GM12878 (cell line): ENCODE results near the gene SOX5. TPM values are rescaled to one million over a fixed set of nuclear protein-coding genes. Genes with fewer than 3 reads are reported as not detected.
A peak's percentile ranks its signal among the peaks of the same experiment; 100 is the strongest.

Experiments
- ATAC-seq: fragments of 200-7000 bp; cut with Tn5 transposase; 3 replicates; pipeline ENCODE4 v1.9.1; 2020; ENCODE audit warnings: mild to moderate bottlenecking, moderate library complexity
- BruUV-seq: library from RNA; stranded (reverse); fragments of 400-500 nt; replicated peaks from 2 replicates; lab custom pipeline; 2021; lab: Mats Ljungman, UMichigan
- CTCF ChIA-PET: fragments of 300-600 bp; sonication (Branson Sonifier 250); formaldehyde crosslinking; extraction: SDS; loops from one replicate; lab custom pipeline; 2021; ENCODE audit warnings: inconsistent platforms; lab: Yijun Ruan, JAX
- POLR2A ChIA-PET: fragments of 350-600 bp; formaldehyde crosslinking; extraction: SDS; loops from one replicate; lab custom pipeline; 2021; ENCODE audit warnings: inconsistent platforms; lab: Charles Lee
- RAD21 ChIA-PET: fragments of 300-600 bp; sonication (Branson Sonifier 250); formaldehyde crosslinking; loops from one replicate; lab custom pipeline; 2023; ENCODE audit warnings: antibody characterized with exemption; ENCODE audit not compliant: unreplicated experiment; lab: Charles Lee
- SMC1A ChIA-PET: fragments of 300-600 bp; sonication (Branson Sonifier 250); formaldehyde crosslinking; loops from one replicate; lab custom pipeline; 2023; ENCODE audit not compliant: unreplicated experiment, uncharacterized antibody; lab: Charles Lee
- DNase-seq: peaks from one replicate; pipeline ENCODE4 v3.0.0-alpha.2; 2011; ENCODE audit warnings: low read depth, low spot score
- FAIRE-seq: peaks from 3 replicates; lab custom pipeline; 2011; peaks lifted over from hg19 to GRCh38; lab: Jason Lieb, UNC
- H2AFZ ChIP-seq: 2 replicates; pipeline ENCODE4 v1.6.0; 2011; ENCODE audit warnings: low read depth, low read length, control low read depth; ENCODE audit not compliant: control insufficient read depth
- H3K27ac ChIP-seq: 2 replicates; pipeline ENCODE4 v1.5.1; 2011; ENCODE audit warnings: control low read depth; ENCODE audit not compliant: control insufficient read depth, insufficient read depth
- H3K27me3 ChIP-seq, 2 experiments: replicated peaks in 1 of 2; 2 replicates each; pipeline versions ENCODE4 v1.6.0 to v1.6.1; 2011; ENCODE audit warnings: low read length in 1 of 2; ENCODE audit not compliant: control insufficient read depth in 2 of 2, insufficient read depth in 2 of 2
- H3K36me3 ChIP-seq, 2 experiments: 2 replicates each; pipeline ENCODE4 v1.5.1; 2011; ENCODE audit warnings: low read length in 1 of 2; ENCODE audit not compliant: control insufficient read depth in 2 of 2, insufficient read depth in 2 of 2
- H3K4me1 ChIP-seq: 2 replicates; pipeline ENCODE4 v1.6.1; 2011; ENCODE audit warnings: mild to moderate bottlenecking, low read length, moderate library complexity, mixed read lengths; ENCODE audit not compliant: control insufficient read depth, insufficient read depth
- H3K4me2 ChIP-seq: 2 replicates; pipeline ENCODE4 v1.6.0; 2011; ENCODE audit warnings: control low read depth; ENCODE audit not compliant: control insufficient read depth, insufficient read depth
- H3K4me3 ChIP-seq: fragments of 200-600 bp; sonication (generic); 2 replicates; pipeline ENCODE4 v1.5.1; 2016
- H3K79me2 ChIP-seq: 2 replicates; pipeline ENCODE4 v1.6.0; 2011; ENCODE audit warnings: low read length; ENCODE audit not compliant: control insufficient read depth, insufficient read depth
- H3K9ac ChIP-seq: 2 replicates; pipeline ENCODE4 v1.8.0; 2011; ENCODE audit warnings: low read length, control low read depth, mixed read lengths; ENCODE audit not compliant: control insufficient read depth, insufficient read depth
- H3K9me3 ChIP-seq: replicated peaks from 3 replicates; pipeline ENCODE4 v1.5.1; 2011; ENCODE audit warnings: mild to moderate bottlenecking, low read length; ENCODE audit not compliant: control insufficient read depth, insufficient read depth
- H4K20me1 ChIP-seq: 2 replicates; pipeline ENCODE4 v1.6.0; 2011; ENCODE audit not compliant: control insufficient read depth, insufficient read depth
- BRCA1 ChIP-seq: IDR thresholded peaks from 2 replicates; pipeline ENCODE4 v1.6.1; 2011; ENCODE audit warnings: low read depth, low read length, improper control_type of control experiment
- CBX3 ChIP-seq: fragments of 200-600 bp; sonication (generic); IDR thresholded peaks from 2 replicates; pipeline ENCODE4 v1.6.1; 2016; ENCODE audit warnings: low read depth, borderline replicate concordance
- CREM ChIP-seq: IDR thresholded peaks from 2 replicates; pipeline ENCODE4 v1.6.1; 2014; ENCODE audit warnings: antibody characterized with exemption, low read depth
- EZH2 ChIP-seq: IDR thresholded peaks from 2 replicates; pipeline ENCODE4 v1.6.1; 2012; ENCODE audit warnings: low read depth, mild to moderate bottlenecking, control low read depth, inconsistent platforms, low read length, borderline replicate concordance; ENCODE audit not compliant: control insufficient read depth
- IRF4 ChIP-seq: IDR thresholded peaks from 2 replicates; pipeline ENCODE4 v1.6.1; 2011; ENCODE audit warnings: low read depth, low read length
- JUNB ChIP-seq: IDR thresholded peaks from 2 replicates; pipeline ENCODE4 v1.6.1; 2016; ENCODE audit warnings: antibody characterized with exemption, mild to moderate bottlenecking
- KAT2A ChIP-seq: conservative IDR thresholded peaks from 2 replicates; pipeline ENCODE4 v1.6.1; 2011; ENCODE audit warnings: low read depth, low read length; ENCODE audit not compliant: control insufficient read depth
- RCOR1 ChIP-seq: conservative IDR thresholded peaks from 2 replicates; pipeline ENCODE4 v1.6.1; 2012; ENCODE audit warnings: low read depth, low read length, improper control_type of control experiment
- SMAD1 ChIP-seq: fragments of 450-650 bp; IDR thresholded peaks from 2 replicates; pipeline ENCODE4 v1.6.1; 2018; ENCODE audit warnings: mild to moderate bottlenecking, low read depth; ENCODE audit not compliant: partially characterized antibody
- TAF1 ChIP-seq: IDR thresholded peaks from 2 replicates; pipeline ENCODE4 v1.6.1; 2011; ENCODE audit warnings: mild to moderate bottlenecking, low read depth, low read length, borderline replicate concordance
- WGBS: methylation state at CpG from one replicate; pipeline ENCODE4 v1.1.6; 2016; ENCODE audit warnings: low lambda C conversion rate; ENCODE audit not compliant: insufficient replicate concordance, insufficient coverage; ENCODE audit errors: missing lambda C conversion rate; 5-methylcytosine and 5-hydroxymethylcytosine counted together
- in situ Hi-C: fragments of 300-500 bp; cut with MboI; formaldehyde crosslinking; loops from 9 replicates; pipeline ENCODE4 v1.14.3; 2018; ENCODE audit warnings: mixed read lengths
- intact Hi-C: fragments of 100-400 bp; cut with micrococcal nuclease; formaldehyde crosslinking; loops from one replicate; pipeline ENCODE4 v1.14.2; 2022; ENCODE audit not compliant: unreplicated experiment
- polyA plus RNA-seq, 11 experiments: library from polyadenylated mRNA; depleted of rRNA in 4 of 11; unstranded in 6 of 11; stranded (reverse) in 5 of 11; fragments of >200 nt; fragmentation: Nextera tagmentation in 4 of 11; fragmentation: Illumina TruSeq in 1 of 11; extraction: Ambion mirVana in 4 of 11; extraction: Trizol in 1 of 11; gene quantifications; 1 replicate in 1 of 11; 2 replicates in 10 of 11; pipeline versions ENCODE4 v1.2.1 to v1.2.3, GENCODE V29; 2011 to 2016; ENCODE audit warnings: inconsistent platforms in 2 of 11, missing spikeins in 2 of 11, low read depth in 1 of 11
- total RNA-seq, 4 experiments: library from RNA; depleted of rRNA in 3 of 4; stranded (reverse); fragments of >200 nt in 3 of 4; fragmentation: Illumina TruSeq in 1 of 4; extraction: Trizol in 1 of 4; gene quantifications; 2 replicates each; pipeline versions ENCODE4 v1.2.1 to v1.2.3, GENCODE V29; 2013 to 2021
- TF ChIP-seq, protein P1 (sequence below): fragments of 450-650 bp; IDR thresholded peaks from 2 replicates; pipeline ENCODE4 v1.6.1; 2016; ENCODE audit warnings: mild to moderate bottlenecking
- TF ChIP-seq, protein P2 (sequence below), 3 experiments: IDR thresholded peaks in 2 of 3; conservative IDR thresholded peaks in 1 of 3; 2 replicates each; pipeline ENCODE4 v1.5.1; 2011; ENCODE audit warnings: low read depth in 3 of 3, low read length in 3 of 3, mild to moderate bottlenecking in 3 of 3, control low read depth in 2 of 3, moderate library complexity in 2 of 3, inconsistent platforms in 1 of 3, mixed read lengths in 1 of 3; ENCODE audit not compliant: control insufficient read depth in 2 of 3, insufficient read depth in 1 of 3; ENCODE audit errors: extremely low read depth in 1 of 3
- TF ChIP-seq, protein P3 (sequence below): IDR thresholded peaks from 2 replicates; pipeline ENCODE4 v1.6.1; 2012; ENCODE audit warnings: mild to moderate bottlenecking, low read depth, low read length

SOX5 gene
- total and polyA plus RNA-seq, 10 of the 15 experiments (the other 5 are each of a cell fraction or from before 2014, with no cell fraction given): 0.08 to 1.0 (median 0.24) TPM

DNA sequence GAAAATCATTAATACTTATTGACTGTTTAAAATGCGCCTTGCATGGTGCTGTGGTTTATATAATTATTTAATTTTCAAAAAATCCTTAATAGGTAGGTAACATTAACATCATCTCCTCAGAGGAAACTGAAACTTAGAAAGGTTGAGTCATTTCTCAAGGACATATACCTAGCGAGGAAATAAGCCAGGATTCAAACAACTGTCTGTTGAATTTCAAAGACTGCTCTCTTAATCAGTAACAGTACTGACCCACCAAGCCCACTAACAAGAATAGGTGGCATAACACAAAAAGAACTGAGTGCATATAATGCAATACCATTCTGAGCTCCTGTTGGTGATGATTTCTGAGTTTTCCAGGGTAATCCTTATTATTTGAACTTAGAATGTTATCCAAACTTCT, 174.3 kb downstream of the SOX5 start:
- ChIA-PET SMC1A (interaction anchor here (0.5 to 0.7 kb wide), 2 partner anchors 22 to 210 kb away, joined by 3 to 5 read pairs; no protein-coding TSS in a partner anchor), RAD21 (interaction anchor here (0.6 kb wide), 1 partner anchor 146 kb away, joined by 3 read pairs; no protein-coding TSS in a partner anchor), POLR2A (no interaction called here), CTCF (no interaction called here)
- Histone ChIP-seq H2AFZ (no peak overlapping the region), H3K4me1 (no peaks in the 10 kb centered on the region), H3K36me3 (no peaks in the 10 kb centered on the region), H3K4me2 (no peak overlapping the region), H3K4me3 (no peak overlapping the region), H3K27me3 (no peaks in the 10 kb centered on the region), H3K27ac (no peak overlapping the region), H4K20me1 (no peaks in the 10 kb centered on the region), H3K79me2 (no peaks in the 10 kb centered on the region), H3K9ac (no peak overlapping the region), H3K9me3 (no peaks in the 10 kb centered on the region)
- DNase-seq (no peak), FAIRE-seq (no peak), ATAC-seq (peak; percentile 70)
- in situ Hi-C loops: no loop called here
- no TSS peak for BruUV-seq
- intact Hi-C loops: no loop called here
- WGBS: 15% methylated on average over 2 of the region's 2 CpGs
- TF ChIP-seq TAF1 (no peak), IRF4 (no peak), RCOR1 (no peak), JUNB (no peak), CREM (no peak), KAT2A (no peak), CBX3 (no peak), EZH2 (no peak), BRCA1 (no peak), SMAD1 (no peak)
- TF ChIP-seq, protein P1, sequence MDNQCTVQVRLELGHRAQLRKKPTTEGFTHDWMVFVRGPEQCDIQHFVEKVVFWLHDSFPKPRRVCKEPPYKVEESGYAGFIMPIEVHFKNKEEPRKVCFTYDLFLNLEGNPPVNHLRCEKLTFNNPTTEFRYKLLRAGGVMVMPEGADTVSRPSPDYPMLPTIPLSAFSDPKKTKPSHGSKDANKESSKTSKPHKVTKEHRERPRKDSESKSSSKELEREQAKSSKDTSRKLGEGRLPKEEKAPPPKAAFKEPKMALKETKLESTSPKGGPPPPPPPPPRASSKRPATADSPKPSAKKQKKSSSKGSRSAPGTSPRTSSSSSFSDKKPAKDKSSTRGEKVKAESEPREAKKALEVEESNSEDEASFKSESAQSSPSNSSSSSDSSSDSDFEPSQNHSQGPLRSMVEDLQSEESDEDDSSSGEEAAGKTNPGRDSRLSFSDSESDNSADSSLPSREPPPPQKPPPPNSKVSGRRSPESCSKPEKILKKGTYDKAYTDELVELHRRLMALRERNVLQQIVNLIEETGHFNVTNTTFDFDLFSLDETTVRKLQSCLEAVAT: no peak
- TF ChIP-seq, protein P2, sequence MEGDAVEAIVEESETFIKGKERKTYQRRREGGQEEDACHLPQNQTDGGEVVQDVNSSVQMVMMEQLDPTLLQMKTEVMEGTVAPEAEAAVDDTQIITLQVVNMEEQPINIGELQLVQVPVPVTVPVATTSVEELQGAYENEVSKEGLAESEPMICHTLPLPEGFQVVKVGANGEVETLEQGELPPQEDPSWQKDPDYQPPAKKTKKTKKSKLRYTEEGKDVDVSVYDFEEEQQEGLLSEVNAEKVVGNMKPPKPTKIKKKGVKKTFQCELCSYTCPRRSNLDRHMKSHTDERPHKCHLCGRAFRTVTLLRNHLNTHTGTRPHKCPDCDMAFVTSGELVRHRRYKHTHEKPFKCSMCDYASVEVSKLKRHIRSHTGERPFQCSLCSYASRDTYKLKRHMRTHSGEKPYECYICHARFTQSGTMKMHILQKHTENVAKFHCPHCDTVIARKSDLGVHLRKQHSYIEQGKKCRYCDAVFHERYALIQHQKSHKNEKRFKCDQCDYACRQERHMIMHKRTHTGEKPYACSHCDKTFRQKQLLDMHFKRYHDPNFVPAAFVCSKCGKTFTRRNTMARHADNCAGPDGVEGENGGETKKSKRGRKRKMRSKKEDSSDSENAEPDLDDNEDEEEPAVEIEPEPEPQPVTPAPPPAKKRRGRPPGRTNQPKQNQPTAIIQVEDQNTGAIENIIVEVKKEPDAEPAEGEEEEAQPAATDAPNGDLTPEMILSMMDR (IDR thresholded peaks at IDR 0.05 in 2 of 3, conservative IDR thresholded peaks at IDR 0.05 in 1 of 3; ENCODE audit: control insufficient read depth in 2 of 3, extremely low read depth in 1 of 3, insufficient read depth in 1 of 3, low read depth in 3 of 3, low read length in 3 of 3): no peak
- TF ChIP-seq, protein P3, sequence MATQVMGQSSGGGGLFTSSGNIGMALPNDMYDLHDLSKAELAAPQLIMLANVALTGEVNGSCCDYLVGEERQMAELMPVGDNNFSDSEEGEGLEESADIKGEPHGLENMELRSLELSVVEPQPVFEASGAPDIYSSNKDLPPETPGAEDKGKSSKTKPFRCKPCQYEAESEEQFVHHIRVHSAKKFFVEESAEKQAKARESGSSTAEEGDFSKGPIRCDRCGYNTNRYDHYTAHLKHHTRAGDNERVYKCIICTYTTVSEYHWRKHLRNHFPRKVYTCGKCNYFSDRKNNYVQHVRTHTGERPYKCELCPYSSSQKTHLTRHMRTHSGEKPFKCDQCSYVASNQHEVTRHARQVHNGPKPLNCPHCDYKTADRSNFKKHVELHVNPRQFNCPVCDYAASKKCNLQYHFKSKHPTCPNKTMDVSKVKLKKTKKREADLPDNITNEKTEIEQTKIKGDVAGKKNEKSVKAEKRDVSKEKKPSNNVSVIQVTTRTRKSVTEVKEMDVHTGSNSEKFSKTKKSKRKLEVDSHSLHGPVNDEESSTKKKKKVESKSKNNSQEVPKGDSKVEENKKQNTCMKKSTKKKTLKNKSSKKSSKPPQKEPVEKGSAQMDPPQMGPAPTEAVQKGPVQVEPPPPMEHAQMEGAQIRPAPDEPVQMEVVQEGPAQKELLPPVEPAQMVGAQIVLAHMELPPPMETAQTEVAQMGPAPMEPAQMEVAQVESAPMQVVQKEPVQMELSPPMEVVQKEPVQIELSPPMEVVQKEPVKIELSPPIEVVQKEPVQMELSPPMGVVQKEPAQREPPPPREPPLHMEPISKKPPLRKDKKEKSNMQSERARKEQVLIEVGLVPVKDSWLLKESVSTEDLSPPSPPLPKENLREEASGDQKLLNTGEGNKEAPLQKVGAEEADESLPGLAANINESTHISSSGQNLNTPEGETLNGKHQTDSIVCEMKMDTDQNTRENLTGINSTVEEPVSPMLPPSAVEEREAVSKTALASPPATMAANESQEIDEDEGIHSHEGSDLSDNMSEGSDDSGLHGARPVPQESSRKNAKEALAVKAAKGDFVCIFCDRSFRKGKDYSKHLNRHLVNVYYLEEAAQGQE: no peak
